Measurements from ENCODE around the gene CTNNA1. TPM values are rescaled to one million over a fixed set of nuclear protein-coding genes. Genes with fewer than 3 reads are reported as not detected.

The CTNNA1 gene
- total RNA-seq, 4 donors from 2014 or later = 223 to 304 (median 263) TPM

DNA sequence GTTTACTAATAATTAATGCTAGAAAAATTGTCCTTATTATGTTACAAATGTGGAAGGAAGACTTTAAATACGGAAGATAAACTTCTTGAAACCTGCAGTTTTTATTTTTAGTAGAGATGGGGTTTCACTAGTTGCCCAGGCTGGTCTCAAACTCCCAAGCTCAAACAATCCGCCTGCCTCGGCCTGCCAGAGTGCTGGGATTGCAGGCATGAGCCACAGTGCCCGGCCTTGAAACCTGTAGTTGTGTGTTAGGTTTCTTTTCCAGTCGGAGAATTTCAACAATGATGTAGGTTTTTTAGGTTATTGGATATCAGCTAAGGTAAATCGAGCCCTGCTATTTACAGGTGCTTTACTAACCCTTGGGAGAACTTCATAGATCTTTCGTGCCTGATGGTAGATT is 30.8 kb downstream of the CTNNA1 start:
- no peak for DNase-seq (ENCODE audit: low spot score in 2 of 2)
- 88 to 90% methylated on average over 7 of the region's 7 CpGs for whole genome bisulfite sequencing, 2 donors
- H3K4me3 ChIP-seq (ENCODE audit: low read depth, poor library complexity, severe bottlenecking) = no peak overlapping the region
- TF ChIP-seq, protein P1, sequence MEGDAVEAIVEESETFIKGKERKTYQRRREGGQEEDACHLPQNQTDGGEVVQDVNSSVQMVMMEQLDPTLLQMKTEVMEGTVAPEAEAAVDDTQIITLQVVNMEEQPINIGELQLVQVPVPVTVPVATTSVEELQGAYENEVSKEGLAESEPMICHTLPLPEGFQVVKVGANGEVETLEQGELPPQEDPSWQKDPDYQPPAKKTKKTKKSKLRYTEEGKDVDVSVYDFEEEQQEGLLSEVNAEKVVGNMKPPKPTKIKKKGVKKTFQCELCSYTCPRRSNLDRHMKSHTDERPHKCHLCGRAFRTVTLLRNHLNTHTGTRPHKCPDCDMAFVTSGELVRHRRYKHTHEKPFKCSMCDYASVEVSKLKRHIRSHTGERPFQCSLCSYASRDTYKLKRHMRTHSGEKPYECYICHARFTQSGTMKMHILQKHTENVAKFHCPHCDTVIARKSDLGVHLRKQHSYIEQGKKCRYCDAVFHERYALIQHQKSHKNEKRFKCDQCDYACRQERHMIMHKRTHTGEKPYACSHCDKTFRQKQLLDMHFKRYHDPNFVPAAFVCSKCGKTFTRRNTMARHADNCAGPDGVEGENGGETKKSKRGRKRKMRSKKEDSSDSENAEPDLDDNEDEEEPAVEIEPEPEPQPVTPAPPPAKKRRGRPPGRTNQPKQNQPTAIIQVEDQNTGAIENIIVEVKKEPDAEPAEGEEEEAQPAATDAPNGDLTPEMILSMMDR (IDR thresholded peaks at IDR 0.05) = no peak
- no peak for TF ChIP-seq POLR2A (IDR thresholded peaks at IDR 0.05)
- intact Hi-C loops (cut with DNase I; ENCODE audit: low total_unique reads) = no loop called here

DNA sequence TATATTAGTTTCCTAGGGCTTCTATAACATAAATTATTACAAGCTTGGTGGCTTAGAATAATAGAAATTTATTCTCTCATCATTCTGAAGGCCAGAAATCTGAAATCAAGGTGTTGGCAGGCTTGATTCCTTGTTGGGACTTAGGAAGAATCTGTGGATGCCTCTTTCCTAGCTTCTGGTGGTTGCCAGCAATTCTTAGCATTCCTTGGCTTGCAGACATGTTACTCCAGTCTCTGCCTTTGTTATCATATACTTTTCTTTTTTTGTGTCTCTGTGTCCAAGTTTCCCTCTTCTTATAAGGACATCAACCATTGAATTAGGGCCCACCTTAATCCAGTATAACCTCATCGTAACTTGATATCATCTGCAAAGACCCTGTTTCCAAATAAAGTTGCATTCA is 31.4 kb downstream of the CTNNA1 start:
- DNase-seq (ENCODE audit: low spot score in 2 of 2) = no peak
- WGBS, 2 donors = 95 to 100% methylated on average over 1 of the region's 1 CpG
- TF ChIP-seq POLR2A (IDR thresholded peaks at IDR 0.05) = no peak
- TF ChIP-seq, protein P1 (IDR thresholded peaks at IDR 0.05) = no peak
- intact Hi-C loops (cut with DNase I; ENCODE audit: low total_unique reads) = no loop called here
- no peak overlapping the region for H3K4me3 ChIP-seq (ENCODE audit: low read depth, poor library complexity, severe bottlenecking)

GRCh38 chr5:138789771-138790242 is 36.6 kb downstream of the CTNNA1 start:
- TF ChIP-seq, protein P1 (IDR thresholded peaks at IDR 0.05) = no peak
- no peak for TF ChIP-seq POLR2A (IDR thresholded peaks at IDR 0.05)
- intact Hi-C loops (cut with DNase I; ENCODE audit: low total_unique reads) = no loop called here
- no peak for DNase-seq (ENCODE audit: low spot score in 2 of 2)
- H3K4me3 ChIP-seq (ENCODE audit: low read depth, poor library complexity, severe bottlenecking) = no peak overlapping the region

GRCh38 chr5:138790684-138791083 is 37.5 kb downstream of the CTNNA1 start:
- no peak overlapping the region for H3K4me3 ChIP-seq (ENCODE audit: low read depth, poor library complexity, severe bottlenecking)
- DNase-seq (ENCODE audit: low spot score in 2 of 2) = no peak
- TF ChIP-seq, protein P1 (IDR thresholded peaks at IDR 0.05) = no peak
- TF ChIP-seq POLR2A (IDR thresholded peaks at IDR 0.05) = no peak
- intact Hi-C loops (cut with DNase I; ENCODE audit: low total_unique reads) = no loop called here
- 65 to 72% methylated on average over 1 of the region's 1 CpG for WGBS, 2 donors

DNA sequence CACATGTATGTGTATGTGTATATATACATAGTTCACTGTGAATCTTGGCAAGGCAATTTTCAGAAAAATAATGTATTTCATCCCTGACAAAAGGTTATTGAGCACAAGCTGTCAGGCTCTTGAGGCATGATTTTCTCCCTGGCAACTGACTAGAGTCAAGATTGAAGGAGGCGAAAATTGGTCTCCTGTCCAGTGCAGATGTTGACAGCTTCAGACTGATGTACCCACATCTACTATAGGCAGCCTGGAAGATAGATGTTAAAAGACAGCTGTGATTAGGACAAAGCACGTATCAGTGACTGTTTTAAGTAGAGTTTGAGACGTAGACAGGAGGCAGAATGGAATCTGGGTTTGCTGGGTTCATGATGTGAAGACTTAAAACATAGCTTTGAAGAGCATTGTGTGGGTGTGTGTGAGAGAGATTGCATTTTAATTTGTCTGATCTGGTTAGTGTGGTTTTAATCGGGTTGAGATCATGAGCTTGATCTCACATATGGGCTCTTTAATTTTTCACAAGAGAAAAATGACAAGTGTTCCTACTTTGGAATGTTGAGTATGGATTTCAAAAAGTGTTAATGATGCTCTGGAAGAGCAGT is 39.1 kb downstream of the CTNNA1 start:
- WGBS, 2 donors = 41 to 56% methylated on average over 4 of the region's 4 CpGs
- H3K4me3 ChIP-seq (ENCODE audit: low read depth, poor library complexity, severe bottlenecking) = no peak overlapping the region
- no peak for DNase-seq (ENCODE audit: low spot score in 2 of 2)
- intact Hi-C loops (cut with DNase I; ENCODE audit: low total_unique reads) = no loop called here
- TF ChIP-seq, protein P1 (IDR thresholded peaks at IDR 0.05) = no peak
- TF ChIP-seq POLR2A (IDR thresholded peaks at IDR 0.05) = no peak

- no peak for DNase-seq (ENCODE audit: low spot score in 2 of 2)
- H3K4me3 ChIP-seq (ENCODE audit: low read depth, poor library complexity, severe bottlenecking) = no peak overlapping the region
- TF ChIP-seq, protein P1 (IDR thresholded peaks at IDR 0.05) = no peak
- intact Hi-C loops (cut with DNase I; ENCODE audit: low total_unique reads) = no loop called here
Observed at GRCh38 chr5:138793575-138793974, 40.4 kb downstream of the CTNNA1 start.

Data from lower leg skin (tissue), 4 donors.